ACC112 (cell line): Measurements from ENCODE around the gene ADARB1.
A peak's percentile ranks its signal among the peaks of the same experiment; 100 is the strongest.

Source experiments
- H2AFZ ChIP-seq: fragments of 200-600 bp; sonication (generic); one replicate; pipeline ENCODE4 v1.6.0; 2017; ENCODE audit warnings: antibody characterized with exemption, low read length; ENCODE audit not compliant: unreplicated experiment
- H3K27ac ChIP-seq: fragments of 200-600 bp; sonication (generic); 2 replicates; pipeline ENCODE4 v1.5.1; 2014; ENCODE audit warnings: low read depth, mild to moderate bottlenecking, antibody characterized with exemption, low read length, moderate library complexity
- H3K27me3 ChIP-seq: fragments of 200-600 bp; sonication (generic); 2 replicates; pipeline ENCODE4 v1.6.1; 2014; ENCODE audit warnings: mild to moderate bottlenecking, antibody characterized with exemption, low read length, moderate library complexity, mixed read lengths; ENCODE audit not compliant: insufficient read depth
- H3K36me3 ChIP-seq: fragments of 200-600 bp; sonication (generic); 2 replicates; pipeline ENCODE4 v1.6.1; 2016; ENCODE audit warnings: mild to moderate bottlenecking, antibody characterized with exemption, low read length, moderate library complexity, mixed read lengths; ENCODE audit not compliant: insufficient read depth
- H3K4me1 ChIP-seq: fragments of 200-600 bp; sonication (generic); one replicate; pipeline ENCODE4 v1.6.1; 2016; ENCODE audit warnings: low read length, mixed read lengths; ENCODE audit not compliant: insufficient read depth, unreplicated experiment, control insufficient read depth
- H3K4me3 ChIP-seq: fragments of 200-600 bp; sonication (generic); 2 replicates; pipeline ENCODE4 v1.5.1; 2014; ENCODE audit warnings: mild to moderate bottlenecking, low read depth, low read length
- H3K79me2 ChIP-seq: fragments of 200-600 bp; sonication (generic); one replicate; pipeline ENCODE4 v1.6.0; 2016; ENCODE audit warnings: low read length; ENCODE audit not compliant: control insufficient read depth, unreplicated experiment, insufficient read depth

The ADARB1 gene

DNA sequence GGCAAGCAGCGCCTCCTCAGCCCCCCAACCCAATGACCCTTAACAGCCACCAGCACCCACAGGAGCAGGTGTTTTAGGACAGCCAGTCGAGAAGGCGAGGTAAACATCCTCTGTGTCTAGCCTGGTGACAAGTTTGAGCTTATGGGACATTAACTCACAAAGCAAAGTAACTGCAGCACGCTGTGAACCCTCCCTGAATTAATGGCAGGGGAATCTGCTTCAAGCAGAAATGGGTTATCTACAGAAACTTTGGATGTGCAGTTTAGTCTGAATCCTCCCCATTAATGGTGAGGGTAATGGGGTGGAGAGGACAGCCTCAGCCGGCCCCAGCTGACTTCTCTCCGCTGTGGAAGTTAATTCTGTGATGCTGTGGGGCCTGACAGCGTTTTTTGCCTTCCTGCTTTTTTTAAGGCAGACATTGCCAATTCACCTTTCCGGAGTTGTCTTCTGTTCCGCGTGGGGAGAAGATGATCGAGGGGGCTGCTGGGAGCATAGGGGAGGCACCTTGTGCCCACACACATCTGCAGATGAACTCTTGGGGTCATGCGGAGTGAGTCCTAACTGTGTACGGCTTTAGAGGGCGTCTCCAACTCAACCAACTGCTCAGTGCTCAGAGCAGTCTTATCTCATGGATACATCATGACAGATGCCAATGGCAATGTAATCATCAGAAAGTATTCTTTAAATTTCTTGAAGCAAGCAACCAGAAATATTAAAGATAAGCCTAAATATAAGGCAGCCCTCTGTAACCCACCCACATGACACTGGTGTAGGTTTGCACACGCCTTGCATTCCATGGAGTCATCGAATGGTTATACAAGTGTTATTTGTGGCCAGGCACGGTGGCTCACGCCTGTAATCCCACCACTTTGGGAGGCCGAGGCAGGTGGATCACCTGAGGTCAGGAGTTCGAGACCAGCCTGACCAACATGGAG is 172.3 kb downstream of the ADARB1 start:
- Histone ChIP-seq H2AFZ (no peak overlapping the region), H3K27ac (no peak overlapping the region), H3K27me3 (peaks cover 17% of the 10 kb centered on the region), H3K4me1 (peaks cover 7% of the 10 kb centered on the region), H3K79me2 (no peaks in the 10 kb centered on the region), H3K36me3 (no peaks in the 10 kb centered on the region), H3K4me3 (no peak overlapping the region)

DNA sequence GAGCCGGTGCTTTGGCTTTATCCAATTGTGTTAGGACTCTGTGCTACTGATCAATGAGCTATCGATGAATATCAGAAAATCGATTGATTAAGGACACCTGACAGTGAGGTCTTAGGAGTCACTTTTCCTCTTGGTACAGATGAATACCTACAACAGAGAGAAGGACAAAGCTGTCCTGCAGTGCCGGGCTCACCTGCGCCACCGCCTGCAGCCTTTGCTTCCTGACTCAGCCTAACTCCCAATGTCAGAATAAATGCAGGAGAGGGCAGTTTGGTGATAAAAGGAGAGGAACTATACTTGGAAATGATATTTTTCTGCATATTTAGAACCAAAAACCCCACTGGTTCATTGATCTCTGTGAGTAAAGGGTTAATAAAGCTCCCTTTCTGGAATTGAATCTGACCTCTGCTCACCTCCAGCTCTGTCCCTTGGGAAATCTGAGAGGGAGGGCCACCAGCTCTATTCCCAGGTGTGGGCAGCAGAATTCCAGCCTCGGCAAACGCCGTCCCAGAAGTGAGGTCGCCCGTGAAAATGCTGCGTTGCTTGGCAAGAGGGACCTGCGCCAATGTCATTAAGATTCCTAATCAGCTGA is 174.0 kb downstream of the ADARB1 start:
- Histone ChIP-seq H3K4me3 (peak overlapping the region; percentile 68), H3K27me3 (peaks cover 14% of the 10 kb centered on the region), H3K27ac (no peak overlapping the region)

DNA sequence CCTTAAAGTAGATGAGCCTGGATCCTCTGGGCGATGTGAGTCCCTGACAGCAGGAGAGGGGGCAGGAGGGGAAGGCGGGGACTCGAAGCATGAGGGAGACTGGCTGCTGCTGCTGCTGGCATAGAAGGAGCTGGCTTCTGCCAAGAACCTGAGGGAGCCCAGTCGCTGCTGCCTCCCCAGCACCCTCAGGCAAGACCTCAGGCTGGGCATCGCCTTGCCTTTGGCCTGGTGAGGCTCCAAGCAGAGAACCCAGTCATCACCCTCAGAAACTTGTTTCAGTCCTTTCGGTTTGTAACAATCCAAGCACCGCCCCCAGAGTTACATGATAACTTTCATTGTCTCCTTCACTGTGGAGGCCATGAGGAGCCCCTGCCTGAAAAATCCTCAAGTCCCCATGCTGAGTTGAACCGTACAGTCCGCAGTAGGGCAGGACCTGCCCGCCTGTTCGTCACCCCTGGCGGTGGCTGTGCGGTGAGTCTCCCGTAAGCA is 174.6 kb downstream of the ADARB1 start:
- Histone ChIP-seq H2AFZ (peak overlapping the region; percentile 78), H3K27ac (no peak overlapping the region), H3K4me1 (peaks cover 15% of the 10 kb centered on the region)

More for the DNA sequence above, 174.0 kb downstream of the ADARB1 start:
- H2AFZ ChIP-seq = peak overlapping the region; percentile 78
- no peaks in the 10 kb centered on the region for H3K36me3 ChIP-seq
- H3K4me1 ChIP-seq = peaks cover 13% of the 10 kb centered on the region
- no peaks in the 10 kb centered on the region for H3K79me2 ChIP-seq

DNA sequence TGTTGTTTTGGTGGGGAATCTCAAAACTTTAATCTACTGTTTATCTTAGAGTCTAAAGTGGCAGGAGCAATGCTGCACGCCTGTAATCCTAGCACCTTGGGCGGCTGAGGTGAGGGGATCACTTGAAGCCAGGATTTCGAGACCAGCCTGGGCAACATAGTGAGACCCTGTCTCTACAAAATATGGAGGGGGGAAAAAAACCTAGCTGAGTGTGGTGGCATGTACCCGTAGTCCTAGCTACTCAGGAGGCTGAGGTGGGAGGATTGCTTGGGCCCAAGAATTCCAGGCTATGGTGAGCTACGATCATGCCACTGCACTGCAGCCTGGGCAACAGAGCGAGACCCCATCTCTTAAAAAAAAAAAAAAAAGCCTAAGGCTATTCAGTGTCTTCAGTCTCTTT is 175.2 kb downstream of the ADARB1 start:
- no peak overlapping the region for H3K4me3 ChIP-seq
- H3K79me2 ChIP-seq = no peaks in the 10 kb centered on the region
- peak overlapping the region; percentile 78 for H2AFZ ChIP-seq
- H3K27ac ChIP-seq = no peak overlapping the region
- H3K27me3 ChIP-seq = 0 out of 2 replicates have a peak, but pooled peaks cover 2% of the 10 kb centered on the region
- no peaks in the 10 kb centered on the region for H3K36me3 ChIP-seq
- peaks cover 15% of the 10 kb centered on the region for H3K4me1 ChIP-seq

More for the DNA sequence above, 174.6 kb downstream of the ADARB1 start:
- Histone ChIP-seq H3K36me3 (no peaks in the 10 kb centered on the region), H3K27me3 (peaks cover 9% of the 10 kb centered on the region; the same call in 1 of the 2 replicates), H3K79me2 (no peaks in the 10 kb centered on the region), H3K4me3 (peak overlapping the region; percentile 68)

DNA sequence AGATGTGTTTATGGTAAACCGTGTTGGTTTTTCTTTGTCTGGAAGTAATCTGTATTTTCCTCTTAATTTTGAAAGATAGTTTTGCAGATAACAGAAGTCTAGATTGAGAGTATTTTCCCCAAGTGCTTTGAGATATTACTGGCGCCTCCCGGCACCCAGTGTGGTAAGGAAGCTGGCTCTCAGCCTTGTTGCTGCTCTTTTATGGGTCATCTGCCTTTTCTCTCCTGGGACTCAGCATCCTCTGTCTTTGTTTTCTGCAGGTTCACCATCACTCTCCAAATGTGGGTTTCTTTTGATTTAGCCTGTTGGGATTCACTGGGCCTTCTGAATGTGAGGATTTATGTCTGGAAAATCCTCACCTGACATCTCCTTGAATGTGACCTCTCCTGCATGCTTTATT is 175.9 kb downstream of the ADARB1 start:
- Histone ChIP-seq H3K36me3 (no peaks in the 10 kb centered on the region), H3K4me3 (no peak overlapping the region), H2AFZ (no peak overlapping the region), H3K79me2 (no peaks in the 10 kb centered on the region), H3K27me3 (no peaks in the 10 kb centered on the region), H3K4me1 (peaks cover 15% of the 10 kb centered on the region), H3K27ac (no peak overlapping the region)

DNA sequence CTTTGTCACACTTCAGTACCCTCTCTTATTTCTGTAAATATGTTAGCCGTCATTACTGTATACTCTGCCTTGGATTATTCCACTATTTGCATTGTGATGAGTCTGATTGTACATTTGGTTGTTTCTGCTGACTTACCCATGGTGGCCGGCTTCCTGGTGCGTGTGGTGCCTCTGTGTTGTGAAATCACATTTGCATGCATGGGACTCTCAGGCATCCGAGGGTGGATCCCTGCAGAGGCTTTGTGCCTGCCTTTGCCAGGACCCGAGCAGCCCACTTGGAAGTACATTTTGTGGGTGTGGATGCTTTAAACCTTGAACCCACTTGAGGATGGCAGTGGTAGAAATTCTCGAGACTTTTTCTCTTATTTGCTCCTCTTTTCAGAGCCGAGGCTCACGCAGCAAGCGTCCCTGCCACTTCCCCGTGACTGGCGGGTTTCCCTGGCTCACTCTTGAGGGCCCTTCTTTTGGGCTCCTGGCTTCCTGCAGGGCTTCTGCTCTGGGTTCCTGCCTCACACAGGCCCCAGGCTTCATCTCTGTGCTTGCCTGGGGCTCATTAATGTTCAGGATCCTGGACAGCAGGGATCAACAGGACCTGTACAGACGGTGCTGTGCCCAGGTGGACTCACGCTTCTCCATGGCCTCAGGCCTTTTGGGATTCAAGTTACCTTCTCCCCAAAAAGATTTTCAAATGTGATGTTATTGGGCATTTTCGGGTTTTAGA is 176.7 kb downstream of the ADARB1 start:
- peaks cover 15% of the 10 kb centered on the region for H3K4me1 ChIP-seq
- no peaks in the 10 kb centered on the region for H3K79me2 ChIP-seq
- no peak overlapping the region for H3K27ac ChIP-seq

DNA sequence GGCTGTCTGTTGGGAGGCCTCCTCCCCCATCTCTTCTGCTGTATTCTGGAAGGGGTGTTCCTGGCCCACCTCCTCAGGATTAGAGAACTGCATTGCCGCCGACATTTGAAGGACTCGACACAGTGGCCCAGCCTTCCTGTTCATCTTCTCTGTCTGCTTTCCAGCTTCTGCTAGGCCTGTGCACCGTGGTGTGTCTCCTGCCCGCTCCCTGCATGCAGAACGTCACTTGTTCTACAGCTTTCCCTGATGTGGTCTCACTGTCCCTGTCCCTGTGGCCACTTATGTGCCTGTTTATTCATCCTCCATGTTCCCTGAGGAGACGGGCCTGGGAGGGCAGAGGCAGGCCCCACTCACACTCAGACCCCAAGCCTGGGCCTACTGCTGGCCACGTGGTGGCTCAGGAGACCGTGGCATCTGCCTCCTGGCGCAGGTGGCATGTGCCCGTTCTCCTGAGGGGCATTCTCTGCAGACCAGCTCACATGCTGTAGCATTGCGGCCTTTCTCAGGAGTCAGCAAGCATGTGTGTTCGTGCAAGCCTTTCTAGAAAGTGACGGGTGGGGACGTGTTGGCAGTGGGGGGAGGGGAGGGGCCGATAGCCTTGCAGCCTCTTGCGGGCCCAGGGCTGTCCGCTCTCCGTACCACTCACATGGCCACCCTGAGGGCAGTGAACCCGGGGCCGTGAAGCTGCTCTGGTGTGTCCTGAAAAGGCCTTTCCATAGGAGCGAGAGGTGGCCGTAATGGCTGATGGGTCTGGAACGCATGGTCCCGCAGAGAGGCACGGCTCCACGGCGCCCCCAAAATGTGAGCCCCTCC is 177.5 kb downstream of the ADARB1 start:
- no peaks in the 10 kb centered on the region for H3K79me2 ChIP-seq
- H2AFZ ChIP-seq = no peak overlapping the region
- no peak overlapping the region for H3K27ac ChIP-seq
- H3K27me3 ChIP-seq = peaks cover 3% of the 10 kb centered on the region; the same call in 1 of the 2 replicates
- no peaks in the 10 kb centered on the region for H3K36me3 ChIP-seq
- H3K4me3 ChIP-seq = no peak overlapping the region
- H3K4me1 ChIP-seq = peaks cover 15% of the 10 kb centered on the region

More for the DNA sequence above, 176.7 kb downstream of the ADARB1 start:
- H2AFZ ChIP-seq = no peak overlapping the region
- no peaks in the 10 kb centered on the region for H3K27me3 ChIP-seq
- H3K36me3 ChIP-seq = no peaks in the 10 kb centered on the region
- no peak overlapping the region for H3K4me3 ChIP-seq

DNA sequence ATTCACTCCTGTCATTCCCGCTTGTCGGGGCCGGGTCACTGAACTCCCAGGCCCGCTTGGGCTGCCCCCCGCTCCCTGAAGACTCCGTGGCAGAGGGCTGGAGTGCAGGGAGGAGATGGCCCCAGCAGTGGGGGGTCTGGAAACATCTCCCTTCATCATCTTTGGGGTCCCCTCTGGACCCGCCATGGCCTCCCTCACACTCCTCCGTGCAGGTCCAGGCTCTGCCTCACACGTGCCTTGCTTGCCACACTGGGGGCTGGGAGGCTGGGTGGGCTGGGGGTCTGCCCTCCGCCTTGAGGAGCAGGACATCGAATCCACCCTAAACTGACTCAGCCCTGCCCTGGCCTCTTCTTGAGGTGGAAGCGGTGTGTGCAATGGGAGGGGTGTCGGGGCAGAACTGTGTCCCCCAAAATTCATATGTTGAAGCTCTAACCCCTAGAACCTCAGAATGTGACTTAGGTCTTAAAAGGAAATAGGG is 178.1 kb downstream of the ADARB1 start:
- no peak overlapping the region for H2AFZ ChIP-seq

DNA sequence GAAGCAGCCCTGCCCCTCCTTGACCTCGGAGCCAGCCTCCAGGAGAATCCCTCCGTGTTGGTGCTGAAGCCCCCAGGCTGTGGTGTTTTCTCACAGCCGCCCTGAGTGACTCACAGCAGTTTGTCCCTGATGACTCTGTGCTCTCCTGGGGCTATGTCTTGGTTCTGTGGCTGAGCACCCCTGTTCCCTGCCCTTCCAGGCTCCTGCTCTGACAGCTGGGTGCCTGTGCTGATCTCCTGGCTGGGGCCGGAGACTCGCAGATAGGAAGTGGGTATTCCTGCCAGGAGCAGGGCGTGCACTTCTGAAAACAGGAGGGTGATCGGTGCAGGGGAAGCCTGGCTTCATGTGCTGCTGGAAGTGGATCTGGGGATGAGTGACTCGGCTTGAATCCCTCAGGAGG is 178.8 kb downstream of the ADARB1 start:
- no peak overlapping the region for H3K27ac ChIP-seq
- H3K4me3 ChIP-seq = no peak overlapping the region
- H3K36me3 ChIP-seq = no peaks in the 10 kb centered on the region
- no peaks in the 10 kb centered on the region for H3K79me2 ChIP-seq
- peaks cover 17% of the 10 kb centered on the region; the same call in 1 of the 2 replicates for H3K27me3 ChIP-seq
- H2AFZ ChIP-seq = no peak overlapping the region
- H3K4me1 ChIP-seq = peaks cover 13% of the 10 kb centered on the region

More for the DNA sequence above, 178.1 kb downstream of the ADARB1 start:
- Histone ChIP-seq H3K4me3 (no peak overlapping the region), H3K27me3 (peaks cover 10% of the 10 kb centered on the region; the same call in 1 of the 2 replicates), H3K79me2 (no peaks in the 10 kb centered on the region), H3K4me1 (peaks cover 15% of the 10 kb centered on the region), H3K27ac (no peak overlapping the region), H3K36me3 (no peaks in the 10 kb centered on the region)
